Mesangial cell (primary cell): ENCODE data around the gene MTLN. TPM values are rescaled to one million over a fixed set of nuclear protein-coding genes. Genes with fewer than 3 reads are reported as not detected.

ENCODE experiments used
- total RNA-seq: library from RNA; depleted of rRNA; stranded (reverse); fragments of >200 nt; gene quantifications from 2 replicates; pipeline ENCODE4 v1.2.3, GENCODE V29; 2015

MTLN gene
- 86.5 and 133 TPM in 2 replicates for total RNA-seq

DNA sequence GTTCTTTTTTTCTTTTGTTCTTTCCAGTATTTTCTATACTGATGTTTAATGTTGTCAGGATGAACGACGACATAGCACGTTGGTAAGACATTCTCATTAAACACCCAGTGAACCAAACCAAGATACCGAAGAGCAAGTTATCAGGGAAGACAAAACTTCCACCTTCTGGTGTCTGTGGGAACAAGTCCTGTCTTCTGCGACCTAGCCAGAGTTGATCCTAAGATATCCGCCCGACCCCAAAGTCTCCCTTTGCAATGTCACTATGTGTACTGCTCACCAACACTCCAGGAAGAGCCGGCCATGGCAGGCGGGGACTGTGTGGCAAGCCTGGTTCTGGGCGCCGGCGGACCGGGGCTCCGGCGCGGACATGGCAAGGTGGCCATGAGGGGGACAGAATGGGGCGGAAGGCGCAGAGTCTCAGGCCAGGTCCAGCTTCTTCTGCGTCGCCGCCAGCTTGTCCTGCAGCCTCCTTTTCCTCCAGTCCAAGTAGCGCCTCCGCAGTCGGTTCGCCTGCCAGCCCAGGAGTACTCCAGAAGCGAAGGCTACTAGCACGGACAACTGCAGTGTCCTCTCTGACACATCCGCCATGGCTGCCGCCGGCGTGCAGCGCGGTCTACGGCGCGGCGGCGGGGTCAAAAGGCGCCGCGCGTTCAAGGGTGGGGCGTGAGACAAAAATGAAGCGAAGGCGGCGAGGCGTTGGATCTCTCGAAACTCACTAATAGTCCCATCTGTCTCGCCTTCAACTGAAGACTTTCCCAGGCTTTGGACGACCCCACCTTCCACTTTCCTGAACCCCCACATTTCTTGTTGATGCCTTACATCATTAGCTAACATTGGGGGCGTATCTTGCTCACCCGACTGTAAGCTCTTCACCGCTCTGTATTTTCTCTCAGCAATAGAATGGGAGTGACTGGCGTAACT is at the start of gene MTLN:
MTLN (minus strand) TSS at position 610 of the 921 bp plus-strand sequence; CDS start at position 588, 22 bp downstream.

GRCh38 chr2:110204408-110205385 is 7.7 kb downstream of the MTLN start, which contains the start of gene NPHP1:
Gene NPHP1, minus strand, starts transcription at chr2:110205013. Its CDS starts 45 bp downstream, at chr2:110204968.

Other genes starting within 250 kb of the MTLN start
- 58.3 and 88.0 TPM in 2 replicates for gene MALL, start 96.7 kb downstream of the MTLN start, total RNA-seq
- 2.6 and 4.1 TPM in 2 replicates for gene NPHP1, start 7.5 kb downstream of the MTLN start, total RNA-seq